Measurements from ENCODE around the gene FHIT. TPM values are rescaled to one million over a fixed set of nuclear protein-coding genes. Genes with fewer than 3 reads are reported as not detected.

The FHIT gene
- total RNA-seq, 2 experiments from 2014 or later, result 86.0 to 90.6 TPM

DNA sequence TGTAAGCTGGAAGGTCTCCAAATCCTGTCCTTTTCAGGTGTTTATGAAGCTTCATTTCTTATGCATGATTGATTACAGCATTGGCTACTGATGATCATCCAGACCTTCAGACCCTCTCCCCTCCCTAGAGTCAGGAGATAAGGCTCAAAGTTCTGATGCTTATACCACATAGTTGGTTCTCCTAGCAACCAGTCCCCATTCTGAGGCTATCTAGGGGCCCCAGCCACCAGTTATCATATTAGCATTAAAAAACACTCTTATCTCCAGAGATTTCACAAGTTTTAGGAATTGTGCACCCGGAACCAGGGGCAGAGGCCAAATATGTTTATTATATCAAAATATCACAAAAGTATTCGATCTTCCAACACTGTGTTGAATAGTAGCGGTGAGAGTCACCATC lies 953.1 kb downstream of the FHIT start:
- POLR2A ChIA-PET, result no interaction called here
- intact Hi-C loops (cut with DNase I, micrococcal nuclease), result no loop called here
- H3K36me3 Mint-ChIP-seq (ENCODE audit: low read depth), result no peaks in the 10 kb centered on the region

DNA sequence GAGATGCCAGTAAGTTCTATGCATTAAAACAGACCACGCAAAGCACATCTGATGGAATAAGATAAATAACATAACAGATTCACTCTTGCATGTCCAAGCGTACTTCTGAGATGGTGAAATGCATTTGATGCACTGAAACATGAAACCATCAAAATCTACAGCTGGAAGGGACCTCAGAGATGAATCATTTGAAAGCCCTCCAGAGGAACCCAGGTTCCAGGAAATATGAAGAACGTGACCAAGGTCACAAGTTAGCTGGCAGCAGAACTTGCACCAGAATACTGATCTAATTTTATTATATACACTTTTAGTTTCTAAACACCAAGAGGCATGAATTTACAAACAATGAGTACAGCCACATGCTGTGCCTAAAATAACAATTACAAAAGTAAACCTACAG lies 957.1 kb downstream of the FHIT start:
- Mint-ChIP-seq H3K4me1 (ENCODE audit: low read depth) (no peaks in the 10 kb centered on the region), H3K27me3 (no peaks in the 10 kb centered on the region), H3K27ac (no peak overlapping the region), H3K9me3 (peaks cover 3% of the 10 kb centered on the region), H3K36me3 (ENCODE audit: low read depth) (no peaks in the 10 kb centered on the region), H3K4me3 (no peak overlapping the region)
- no peaks in the 10 kb centered on the region for H3K4me1 ChIP-seq (ENCODE audit: insufficient read depth, low read length)
- H3K36me3 ChIP-seq (ENCODE audit: insufficient read depth, low read length), result no peaks in the 10 kb centered on the region
- H3K27ac ChIP-seq (ENCODE audit: low read depth in 1 of 2, low read length in 2 of 2), result no peak overlapping the region
- TF ChIP-seq, protein P1, sequence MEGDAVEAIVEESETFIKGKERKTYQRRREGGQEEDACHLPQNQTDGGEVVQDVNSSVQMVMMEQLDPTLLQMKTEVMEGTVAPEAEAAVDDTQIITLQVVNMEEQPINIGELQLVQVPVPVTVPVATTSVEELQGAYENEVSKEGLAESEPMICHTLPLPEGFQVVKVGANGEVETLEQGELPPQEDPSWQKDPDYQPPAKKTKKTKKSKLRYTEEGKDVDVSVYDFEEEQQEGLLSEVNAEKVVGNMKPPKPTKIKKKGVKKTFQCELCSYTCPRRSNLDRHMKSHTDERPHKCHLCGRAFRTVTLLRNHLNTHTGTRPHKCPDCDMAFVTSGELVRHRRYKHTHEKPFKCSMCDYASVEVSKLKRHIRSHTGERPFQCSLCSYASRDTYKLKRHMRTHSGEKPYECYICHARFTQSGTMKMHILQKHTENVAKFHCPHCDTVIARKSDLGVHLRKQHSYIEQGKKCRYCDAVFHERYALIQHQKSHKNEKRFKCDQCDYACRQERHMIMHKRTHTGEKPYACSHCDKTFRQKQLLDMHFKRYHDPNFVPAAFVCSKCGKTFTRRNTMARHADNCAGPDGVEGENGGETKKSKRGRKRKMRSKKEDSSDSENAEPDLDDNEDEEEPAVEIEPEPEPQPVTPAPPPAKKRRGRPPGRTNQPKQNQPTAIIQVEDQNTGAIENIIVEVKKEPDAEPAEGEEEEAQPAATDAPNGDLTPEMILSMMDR (IDR thresholded peaks at IDR 0.05), result no peak
- ChIA-PET CTCF (no interaction called here), POLR2A (no interaction called here)
- ATAC-seq (ENCODE audit: poor library complexity), result no peak
- no peaks in the 10 kb centered on the region for H3K27me3 ChIP-seq (ENCODE audit: control insufficient read depth in 1 of 2, insufficient read depth in 2 of 2, low read length in 2 of 2)
- H3K9me3 ChIP-seq (ENCODE audit: control insufficient read depth in 1 of 2, insufficient read depth in 1 of 2, low read length in 2 of 2), result no peaks in the 10 kb centered on the region
- no peak overlapping the region for H3K4me3 ChIP-seq (ENCODE audit: low read length)
- DNase-seq, result no peak
- intact Hi-C loops (cut with DNase I, micrococcal nuclease), result no loop called here

More for the DNA sequence above, 953.1 kb downstream of the FHIT start:
- no peaks in the 10 kb centered on the region for H3K36me3 ChIP-seq (ENCODE audit: insufficient read depth, low read length)
- H3K9me3 ChIP-seq (ENCODE audit: control insufficient read depth in 1 of 2, insufficient read depth in 1 of 2, low read length in 2 of 2), result no peaks in the 10 kb centered on the region
- ATAC-seq (ENCODE audit: poor library complexity), result no peak
- H3K4me1 ChIP-seq (ENCODE audit: insufficient read depth, low read length), result no peaks in the 10 kb centered on the region
- H3K9me3 Mint-ChIP-seq, result peaks cover 3% of the 10 kb centered on the region
- TF ChIP-seq, protein P1 (IDR thresholded peaks at IDR 0.05), result no peak
- H3K27me3 Mint-ChIP-seq, result no peaks in the 10 kb centered on the region
- no peaks in the 10 kb centered on the region for H3K27me3 ChIP-seq (ENCODE audit: control insufficient read depth in 1 of 2, insufficient read depth in 2 of 2, low read length in 2 of 2)
- H3K4me3 Mint-ChIP-seq, result no peak overlapping the region
- H3K4me3 ChIP-seq (ENCODE audit: low read length), result no peak overlapping the region
- CTCF ChIA-PET, result no interaction called here
- peaks cover 5% of the 10 kb centered on the region for H3K4me1 Mint-ChIP-seq (ENCODE audit: low read depth)
- DNase-seq, result no peak
- H3K27ac ChIP-seq (ENCODE audit: low read depth in 1 of 2, low read length in 2 of 2), result no peak overlapping the region
- H3K27ac Mint-ChIP-seq, result no peak overlapping the region

DNA sequence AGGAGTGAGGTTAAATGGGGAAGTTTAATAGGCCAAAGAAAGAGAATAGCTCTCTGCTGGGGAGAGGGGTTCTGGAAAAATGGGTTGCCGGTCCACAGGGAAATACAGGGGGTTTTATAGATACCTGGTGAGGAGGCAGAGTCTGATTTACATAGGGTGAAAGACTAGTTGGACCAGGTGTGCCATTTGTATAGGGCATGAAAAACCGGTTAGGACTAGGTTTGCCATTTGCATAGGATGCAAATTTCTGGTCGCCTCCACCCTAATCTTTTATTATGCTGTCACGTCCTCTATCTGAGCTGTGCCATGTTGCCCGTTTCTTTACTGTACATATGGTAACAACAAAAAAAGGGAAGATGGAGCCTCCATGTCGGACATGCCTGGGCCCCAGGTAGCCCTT lies 960.1 kb downstream of the FHIT start:
- no peak overlapping the region for H3K27ac Mint-ChIP-seq
- POLR2A ChIA-PET, result no interaction called here
- DNase-seq (no peak), ATAC-seq (ENCODE audit: poor library complexity) (no peak)
- Histone ChIP-seq H3K27ac (ENCODE audit: low read depth in 1 of 2, low read length in 2 of 2) (no peak overlapping the region), H3K4me1 (ENCODE audit: insufficient read depth, low read length) (no peaks in the 10 kb centered on the region), H3K4me3 (ENCODE audit: low read length) (no peak overlapping the region), H3K36me3 (ENCODE audit: insufficient read depth, low read length) (no peaks in the 10 kb centered on the region), H3K27me3 (ENCODE audit: control insufficient read depth in 1 of 2, insufficient read depth in 2 of 2, low read length in 2 of 2) (no peaks in the 10 kb centered on the region), H3K9me3 (ENCODE audit: control insufficient read depth in 1 of 2, insufficient read depth in 1 of 2, low read length in 2 of 2) (no peaks in the 10 kb centered on the region)
- H3K4me1 Mint-ChIP-seq (ENCODE audit: low read depth), result no peaks in the 10 kb centered on the region
- CTCF ChIA-PET, result no interaction called here
- TF ChIP-seq, protein P1 (IDR thresholded peaks at IDR 0.05), result no peak
- intact Hi-C loops (cut with DNase I, micrococcal nuclease), result no loop called here
- no peak overlapping the region for H3K4me3 Mint-ChIP-seq
- no peaks in the 10 kb centered on the region for H3K27me3 Mint-ChIP-seq
- H3K9me3 Mint-ChIP-seq, result no peaks in the 10 kb centered on the region
- H3K36me3 Mint-ChIP-seq (ENCODE audit: low read depth), result no peaks in the 10 kb centered on the region

All from CD4-positive, alpha-beta T cell (primary cell).